ENCODE measurements around the gene ERC2.

The ERC2 gene

GRCh38 chr3:55770077-55770476, 698.2 kb downstream of the ERC2 start:
- DNase-seq, result no peak

GRCh38 chr3:55766753-55767152, 701.5 kb downstream of the ERC2 start:
- DNase-seq, result no peak

GRCh38 chr3:55765906-55766701, 702.2 kb downstream of the ERC2 start:
- no peak for DNase-seq

- DNase-seq, result no peak
Observed at GRCh38 chr3:55765398-55765797, 702.9 kb downstream of the ERC2 start.

- no peak for DNase-seq
Observed at GRCh38 chr3:55756976-55757375, 711.3 kb downstream of the ERC2 start.

GRCh38 chr3:55755516-55756205, 712.6 kb downstream of the ERC2 start:
- DNase-seq, result no peak

GRCh38 chr3:55752911-55753310, 715.4 kb downstream of the ERC2 start:
- DNase-seq, result no peak

GRCh38 chr3:55751730-55752129, 716.5 kb downstream of the ERC2 start:
- no peak for DNase-seq

GRCh38 chr3:55750525-55750924, 717.7 kb downstream of the ERC2 start:
- peak; percentile 93 for DNase-seq

- no peak for DNase-seq
Observed at GRCh38 chr3:55749036-55749435, 719.2 kb downstream of the ERC2 start.

GRCh38 chr3:55746808-55747413, 721.4 kb downstream of the ERC2 start:
- DNase-seq, result peak; percentile 31

- no peak for DNase-seq
Observed at GRCh38 chr3:55742832-55743136, 725.5 kb downstream of the ERC2 start.

- DNase-seq, result peak; percentile 38
Observed at GRCh38 chr3:55742022-55742831, 726.0 kb downstream of the ERC2 start.

- no peak for DNase-seq
Observed at GRCh38 chr3:55737186-55737585, 731.1 kb downstream of the ERC2 start.

GRCh38 chr3:55735976-55736375, 732.3 kb downstream of the ERC2 start:
- peak; percentile 27 for DNase-seq

- DNase-seq, result no peak
Observed at GRCh38 chr3:55731741-55732140, 736.5 kb downstream of the ERC2 start.

GRCh38 chr3:55729546-55729945, 738.7 kb downstream of the ERC2 start:
- no peak for DNase-seq

GRCh38 chr3:55728461-55729100, 739.7 kb downstream of the ERC2 start:
- DNase-seq, result no peak

GRCh38 chr3:55726501-55726775, 741.8 kb downstream of the ERC2 start:
- no peak for DNase-seq

GRCh38 chr3:55725681-55726500, 742.4 kb downstream of the ERC2 start:
- DNase-seq, result no peak

GRCh38 chr3:55724821-55725220, 743.4 kb downstream of the ERC2 start:
- no peak for DNase-seq

- DNase-seq, result no peak
Observed at GRCh38 chr3:55724407-55724784, 743.9 kb downstream of the ERC2 start.

Data from fibroblast of upper back skin (primary cell).